Stimulated activated memory B cell treated with anti-CD40 and anti-IgM and Interleukin-4, amounts not matched to agents 10 μg/mL and 1 μg/mL and 100 μg/mL, for 72 hours (primary cell): ENCODE measurements around the gene ANXA7.
A peak's percentile ranks its signal among the peaks of the same experiment; 100 is the strongest.

ENCODE experiments used
- ATAC-seq: fragments of 150-1000 bp; cut with Tn5 transposase; 2 replicates; pipeline ENCODE4 v1.10.0; 2021
- H3K27ac Mint-ChIP-seq: one replicate; pipeline ENCODE4 v1.8.0; 2022; ENCODE audit warnings: mild to moderate bottlenecking, mixed read lengths
- H3K27me3 Mint-ChIP-seq: one replicate; pipeline ENCODE4 v1.8.0; 2022; ENCODE audit warnings: mixed read lengths
- H3K36me3 Mint-ChIP-seq: one replicate; pipeline ENCODE4 v1.8.0; 2022; ENCODE audit warnings: mixed read lengths
- H3K4me1 Mint-ChIP-seq: one replicate; pipeline ENCODE4 v1.8.0; 2022; ENCODE audit warnings: mixed read lengths
- H3K4me3 Mint-ChIP-seq: one replicate; pipeline ENCODE4 v1.8.0; 2022; ENCODE audit warnings: mild to moderate bottlenecking, moderate library complexity, mixed read lengths
- H3K9me3 Mint-ChIP-seq: one replicate; pipeline ENCODE4 v1.8.0; 2022; ENCODE audit warnings: mixed read lengths

Gene ANXA7

DNA sequence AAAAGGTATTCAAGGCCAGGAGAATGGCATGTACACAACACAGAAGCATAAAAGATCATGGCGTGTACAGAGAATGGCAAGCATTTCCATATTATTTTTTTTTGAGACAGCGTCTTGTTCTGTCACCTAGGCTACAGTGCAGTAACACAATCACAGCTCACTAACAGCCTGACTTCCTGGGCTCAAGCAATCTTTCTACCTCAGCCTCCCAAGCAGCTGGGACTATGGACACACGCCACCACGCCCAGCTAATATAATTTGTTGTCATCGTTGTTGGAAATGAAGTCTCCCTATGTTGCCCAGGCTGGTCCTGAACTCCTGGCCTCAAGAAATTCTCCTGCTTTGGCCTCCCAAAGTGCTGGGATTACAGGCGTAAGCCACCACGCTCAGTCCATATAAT is 27.3 kb downstream of the ANXA7 start:
- H3K4me3 Mint-ChIP-seq = no peak overlapping the region
- H3K9me3 Mint-ChIP-seq = no peaks in the 10 kb centered on the region
- H3K36me3 Mint-ChIP-seq = peaks cover 48% of the 10 kb centered on the region
- H3K27me3 Mint-ChIP-seq = no peaks in the 10 kb centered on the region
- no peak for ATAC-seq
- no peak overlapping the region for H3K27ac Mint-ChIP-seq
- peaks cover 2% of the 10 kb centered on the region for H3K4me1 Mint-ChIP-seq

DNA sequence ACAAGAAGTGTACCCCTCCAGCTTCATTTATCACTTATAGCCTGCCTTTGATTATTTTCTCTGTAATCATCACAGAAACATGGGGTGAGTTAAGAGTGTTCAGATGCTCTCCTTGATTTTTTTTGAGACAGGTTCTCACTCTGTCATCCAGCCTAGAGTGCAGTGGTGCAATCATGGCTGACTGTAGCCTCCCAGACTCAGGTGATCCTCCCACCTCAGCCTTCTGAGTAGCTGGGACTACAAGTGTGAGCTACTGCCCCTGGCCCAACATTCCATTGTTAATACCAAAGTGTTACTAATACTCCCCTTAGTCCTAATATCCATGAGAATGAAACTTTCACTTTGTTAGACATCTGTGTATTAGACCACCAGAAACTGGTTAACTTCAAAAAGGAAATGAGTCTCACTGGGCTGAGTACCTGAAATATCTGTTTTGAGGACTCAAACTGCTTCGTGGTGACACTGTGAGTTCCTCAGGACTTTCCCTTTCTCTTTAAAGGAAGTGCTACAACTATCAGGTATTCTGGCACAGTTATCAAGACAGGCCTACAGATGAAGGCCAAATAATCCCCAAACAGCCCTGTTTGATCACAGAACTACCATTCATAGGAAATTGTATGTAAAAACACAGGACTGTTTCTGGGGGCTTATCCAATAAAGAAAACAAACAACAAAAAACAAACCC is 34.7 kb downstream of the ANXA7 start:
- no peaks in the 10 kb centered on the region for H3K9me3 Mint-ChIP-seq
- no peak overlapping the region for H3K4me3 Mint-ChIP-seq
- no peaks in the 10 kb centered on the region for H3K27me3 Mint-ChIP-seq
- H3K4me1 Mint-ChIP-seq = peaks cover 12% of the 10 kb centered on the region
- peak; percentile 57 for ATAC-seq
- H3K27ac Mint-ChIP-seq = peak overlapping the region; percentile 78
- H3K36me3 Mint-ChIP-seq = peaks cover 54% of the 10 kb centered on the region

DNA sequence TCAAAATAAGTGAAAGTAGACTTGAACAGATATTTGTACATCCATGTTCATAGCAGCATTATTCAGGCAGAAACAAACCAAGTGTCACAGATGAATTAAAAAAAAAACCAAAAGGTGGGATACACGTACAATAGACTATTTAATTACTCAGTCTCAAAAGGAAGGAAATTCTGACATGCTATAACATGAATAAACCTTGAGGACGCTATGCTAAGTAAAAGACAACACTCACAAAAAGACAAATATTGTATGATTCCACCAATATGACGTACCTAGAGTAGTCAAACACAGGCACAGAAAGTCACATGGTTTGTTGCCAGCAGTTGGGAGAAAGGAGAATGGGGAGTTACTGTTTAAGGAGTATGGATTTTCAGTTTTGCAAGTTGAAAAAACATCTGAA is 37.2 kb downstream of the ANXA7 start:
- Mint-ChIP-seq H3K9me3 (no peaks in the 10 kb centered on the region), H3K27me3 (no peaks in the 10 kb centered on the region), H3K27ac (no peak overlapping the region), H3K4me1 (peaks cover 12% of the 10 kb centered on the region), H3K4me3 (no peak overlapping the region), H3K36me3 (peaks cover 55% of the 10 kb centered on the region)
- ATAC-seq = no peak

DNA sequence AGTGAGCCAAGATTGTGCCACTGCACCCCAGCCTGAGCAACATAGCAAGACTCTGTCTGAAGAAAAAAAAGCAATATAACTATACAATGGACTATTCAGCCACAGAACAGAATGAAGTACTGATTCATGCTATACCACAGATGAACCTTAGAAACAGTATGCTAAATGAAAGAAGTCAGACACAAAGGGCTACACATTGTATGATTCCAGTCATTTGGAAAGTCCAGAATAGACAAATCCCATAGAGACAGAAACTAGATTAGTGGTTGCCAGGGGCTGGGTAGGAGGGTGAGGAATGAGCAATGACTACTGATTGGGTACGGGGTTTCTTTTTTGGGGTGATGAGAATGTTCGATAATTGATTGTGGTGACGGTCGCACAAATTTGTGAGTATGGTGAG is 45.6 kb downstream of the ANXA7 start:
- peaks cover 67% of the 10 kb centered on the region for H3K36me3 Mint-ChIP-seq
- H3K27me3 Mint-ChIP-seq = no peaks in the 10 kb centered on the region
- H3K9me3 Mint-ChIP-seq = no peaks in the 10 kb centered on the region
- H3K27ac Mint-ChIP-seq = peak overlapping the region; percentile 73
- no peak for ATAC-seq
- H3K4me3 Mint-ChIP-seq = no peak overlapping the region
- peaks cover 20% of the 10 kb centered on the region for H3K4me1 Mint-ChIP-seq

DNA sequence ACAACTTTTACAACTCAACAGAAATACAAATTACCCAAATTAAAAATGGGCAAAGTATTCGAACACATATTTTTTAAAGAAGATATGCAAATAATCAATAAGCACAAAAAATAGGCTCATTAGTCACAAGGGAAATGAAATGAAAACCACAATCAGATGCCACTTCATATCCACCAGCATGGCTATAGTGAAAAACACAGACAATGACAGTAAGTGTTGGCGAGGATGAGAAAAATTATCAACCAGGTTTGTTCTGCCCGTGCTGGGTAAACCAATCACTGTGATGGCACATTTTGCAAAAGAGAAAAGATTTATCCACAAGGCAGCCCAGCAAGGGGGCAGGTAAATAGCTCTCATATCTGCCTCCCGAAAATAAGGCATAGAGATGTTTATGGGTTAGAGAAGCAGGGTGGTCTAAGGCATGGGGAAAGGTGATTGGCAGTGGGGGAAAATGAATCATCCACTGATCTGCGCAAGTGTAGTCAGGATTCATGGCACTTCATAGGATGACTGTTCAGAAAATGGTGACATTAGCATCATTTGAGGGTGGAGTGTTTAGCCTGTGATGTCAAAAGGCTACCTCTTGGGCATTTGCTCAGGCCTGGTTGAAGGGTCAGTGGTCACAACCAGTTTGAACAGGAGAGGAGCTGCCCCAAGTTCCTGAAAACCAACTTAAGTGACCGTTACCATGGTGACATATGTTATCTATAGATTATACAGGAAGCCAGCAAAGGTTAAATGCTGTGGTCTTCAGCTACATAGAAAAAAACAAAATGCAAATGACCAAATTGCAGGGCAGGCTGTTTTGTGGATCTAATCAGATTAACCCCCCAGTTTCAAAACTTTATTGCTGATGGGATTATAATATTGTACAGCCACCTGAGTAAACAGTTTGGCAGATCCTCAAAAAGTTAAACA is 47.2 kb downstream of the ANXA7 start:
- Mint-ChIP-seq H3K27ac (peak overlapping the region; percentile 73), H3K4me1 (peaks cover 20% of the 10 kb centered on the region), H3K27me3 (no peaks in the 10 kb centered on the region), H3K36me3 (peaks cover 73% of the 10 kb centered on the region), H3K9me3 (no peaks in the 10 kb centered on the region), H3K4me3 (peak overlapping the region; percentile 10)
- ATAC-seq = peak; percentile 60

DNA sequence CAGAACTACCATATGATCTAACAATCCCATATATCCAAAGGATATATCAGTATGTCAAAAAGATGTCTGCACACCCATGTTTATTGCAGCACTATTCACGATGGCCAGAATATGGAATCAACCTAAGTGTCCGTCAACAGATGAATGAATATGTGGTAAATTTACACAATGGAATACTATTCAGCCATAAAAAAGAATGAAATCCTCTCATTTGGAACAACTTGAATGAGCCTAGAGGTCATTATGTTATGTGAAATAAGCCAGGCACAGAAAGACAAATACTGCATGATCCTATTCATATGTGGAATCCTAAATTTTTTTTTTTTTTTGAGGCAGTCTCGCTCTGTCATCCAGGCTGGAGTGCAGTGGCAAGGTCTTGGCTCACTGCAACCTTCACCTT is 48.9 kb downstream of the ANXA7 start:
- Mint-ChIP-seq H3K9me3 (no peaks in the 10 kb centered on the region), H3K4me1 (peaks cover 13% of the 10 kb centered on the region), H3K27ac (no peak overlapping the region), H3K27me3 (no peaks in the 10 kb centered on the region), H3K4me3 (no peak overlapping the region), H3K36me3 (peaks cover 57% of the 10 kb centered on the region)
- ATAC-seq = no peak

DNA sequence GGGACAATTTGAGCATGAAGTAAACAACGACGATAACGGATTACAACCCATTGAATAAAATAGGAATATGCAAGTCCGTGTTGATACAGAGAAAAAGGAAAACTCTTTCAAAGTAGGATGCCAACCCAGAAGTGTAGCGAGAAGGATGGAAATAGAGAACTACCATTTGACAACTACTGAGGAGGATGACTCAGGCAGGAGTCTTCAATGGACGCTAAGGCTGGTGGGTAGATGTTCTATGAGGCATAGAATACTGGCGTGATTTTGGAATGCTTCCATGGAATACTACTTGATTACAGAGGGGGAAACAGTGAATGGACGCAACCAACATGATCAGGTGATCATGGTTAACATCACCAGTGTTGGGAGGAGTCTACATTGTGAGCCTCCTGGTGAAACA is 54.4 kb downstream of the ANXA7 start:
- Mint-ChIP-seq H3K27ac (no peak overlapping the region), H3K4me1 (peaks cover 8% of the 10 kb centered on the region), H3K36me3 (peaks cover 16% of the 10 kb centered on the region), H3K4me3 (no peak overlapping the region), H3K9me3 (no peaks in the 10 kb centered on the region), H3K27me3 (no peaks in the 10 kb centered on the region)
- no peak for ATAC-seq

DNA sequence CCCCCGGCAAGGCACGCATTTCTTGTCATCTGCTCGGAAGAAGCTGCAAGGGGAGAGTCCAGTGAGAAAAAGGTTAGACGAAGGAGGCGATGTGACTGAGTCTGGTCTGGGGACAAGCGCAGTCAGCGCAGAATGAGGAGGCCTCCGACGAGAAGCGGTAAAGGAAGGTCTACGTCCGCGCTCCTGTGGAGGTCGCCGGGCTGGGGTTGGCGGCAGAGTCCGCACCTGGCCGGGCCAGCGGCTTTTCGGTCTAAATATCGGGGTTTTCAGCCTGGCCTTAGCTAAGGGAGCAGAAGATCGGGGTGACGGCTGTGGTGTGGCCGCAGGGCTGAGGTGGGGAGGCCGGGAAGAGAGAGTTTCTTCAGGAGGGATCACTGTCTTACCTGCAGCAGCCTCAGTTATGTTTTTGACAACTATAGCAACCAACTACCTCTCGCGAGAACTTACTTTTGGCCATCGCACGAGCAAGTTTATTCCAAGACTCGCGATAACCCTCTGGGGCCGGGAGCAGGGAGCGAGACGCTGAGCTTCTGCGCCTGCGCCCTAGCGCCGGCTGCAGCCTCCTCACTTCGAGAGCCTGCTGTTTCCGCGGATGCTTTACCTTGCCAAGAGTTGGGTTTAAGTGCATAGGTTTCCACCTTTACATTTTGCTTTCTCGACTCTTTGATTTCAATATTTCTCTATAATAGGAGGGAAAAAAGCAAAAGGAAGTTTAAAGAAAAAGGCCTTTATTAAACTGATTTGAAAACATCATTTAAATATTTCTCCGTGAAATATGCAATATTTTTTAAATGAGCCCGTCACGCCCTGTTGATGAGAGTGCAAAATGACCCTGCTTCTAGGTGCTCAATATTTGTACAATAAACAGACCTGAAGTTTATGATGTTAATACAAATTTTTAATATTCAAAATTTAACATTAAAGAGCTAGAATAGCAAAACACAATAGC is 55.3 kb downstream of the ANXA7 start, which contains the start of gene CFAP70:
CFAP70 (minus strand) TSS at position 534 of the 949 bp plus-strand sequence. CDS start 4,068 bp downstream, outside the sequence.
- Mint-ChIP-seq H3K27me3 (no peaks in the 10 kb centered on the region), H3K4me3 (peak within 1 kb of the TSS; percentile 93), H3K27ac (peak within 1 kb of the TSS; percentile 83), H3K36me3 (peaks cover 16% of the 10 kb centered on the region), H3K4me1 (peaks cover 8% of the 10 kb centered on the region), H3K9me3 (no peaks in the 10 kb centered on the region)
- ATAC-seq = peak; percentile 96

DNA sequence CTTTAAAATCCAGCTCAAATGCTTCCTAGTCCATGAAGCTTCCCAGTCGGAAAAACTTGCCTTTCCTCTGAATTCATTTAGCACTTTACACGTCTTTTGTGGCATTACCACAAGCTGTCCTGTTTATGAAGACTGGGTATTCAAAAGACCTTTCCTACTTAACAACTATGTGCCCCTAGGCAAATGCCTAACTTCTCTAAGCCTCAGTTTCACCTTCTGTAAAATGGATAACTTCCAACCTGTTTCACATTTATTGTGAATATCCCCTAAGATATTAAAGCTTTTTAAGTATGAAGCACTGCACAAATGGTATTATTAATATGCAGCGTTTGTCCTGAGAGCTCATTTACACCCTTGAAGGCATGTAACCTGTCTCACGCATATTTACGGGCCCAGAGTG is 56.0 kb downstream of the ANXA7 start:
- Mint-ChIP-seq H3K36me3 (peaks cover 8% of the 10 kb centered on the region), H3K27me3 (no peaks in the 10 kb centered on the region), H3K4me3 (peak overlapping the region; percentile 93), H3K9me3 (no peaks in the 10 kb centered on the region), H3K27ac (peak overlapping the region; percentile 83), H3K4me1 (peaks cover 8% of the 10 kb centered on the region)
- ATAC-seq = no peak

DNA sequence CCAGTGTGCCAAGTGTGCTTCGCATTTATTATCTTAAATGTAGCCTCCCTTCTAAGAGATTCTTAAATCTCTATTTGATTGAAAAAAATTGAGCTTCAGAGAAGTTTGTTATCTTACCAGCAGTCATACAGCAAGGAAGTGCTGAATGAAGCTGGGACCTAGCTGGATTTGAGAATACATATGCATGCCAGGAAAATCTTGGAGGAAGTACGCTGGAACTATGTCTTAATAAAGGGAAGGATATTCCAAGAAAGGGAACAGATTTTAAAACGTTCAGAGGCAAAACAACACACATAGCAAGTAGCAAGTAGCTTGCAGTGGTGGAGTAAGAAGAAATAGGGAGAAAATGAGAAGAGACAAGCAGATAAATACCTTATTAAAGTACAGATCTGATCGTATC is 56.7 kb downstream of the ANXA7 start:
- Mint-ChIP-seq H3K9me3 (no peaks in the 10 kb centered on the region), H3K4me1 (peaks cover 8% of the 10 kb centered on the region), H3K27ac (no peak overlapping the region), H3K27me3 (no peaks in the 10 kb centered on the region), H3K36me3 (peaks cover 1% of the 10 kb centered on the region), H3K4me3 (no peak overlapping the region)
- no peak for ATAC-seq

DNA sequence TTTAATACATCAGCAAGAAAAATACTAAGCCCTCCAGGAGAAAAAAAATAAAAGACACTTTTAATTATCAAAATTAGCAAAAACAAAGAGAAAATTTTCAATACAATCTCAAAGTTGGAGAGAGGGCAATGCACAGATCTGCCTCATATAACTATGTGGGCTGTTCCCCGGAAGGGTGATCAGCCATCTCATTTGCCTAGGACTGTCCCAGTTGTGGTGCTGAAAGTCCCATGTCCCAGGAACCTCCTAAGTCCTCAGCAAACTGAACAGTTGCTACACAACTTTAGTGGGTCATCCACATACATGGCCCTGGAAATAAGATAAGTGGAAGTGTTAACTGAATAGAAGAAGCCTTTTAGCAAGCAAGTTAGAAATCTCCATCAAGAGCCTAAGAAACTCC is 69.6 kb downstream of the ANXA7 start:
- Mint-ChIP-seq H3K27me3 (no peaks in the 10 kb centered on the region), H3K9me3 (no peaks in the 10 kb centered on the region), H3K27ac (no peak overlapping the region), H3K36me3 (peaks cover 6% of the 10 kb centered on the region), H3K4me1 (no peaks in the 10 kb centered on the region), H3K4me3 (no peak overlapping the region)
- no peak for ATAC-seq

DNA sequence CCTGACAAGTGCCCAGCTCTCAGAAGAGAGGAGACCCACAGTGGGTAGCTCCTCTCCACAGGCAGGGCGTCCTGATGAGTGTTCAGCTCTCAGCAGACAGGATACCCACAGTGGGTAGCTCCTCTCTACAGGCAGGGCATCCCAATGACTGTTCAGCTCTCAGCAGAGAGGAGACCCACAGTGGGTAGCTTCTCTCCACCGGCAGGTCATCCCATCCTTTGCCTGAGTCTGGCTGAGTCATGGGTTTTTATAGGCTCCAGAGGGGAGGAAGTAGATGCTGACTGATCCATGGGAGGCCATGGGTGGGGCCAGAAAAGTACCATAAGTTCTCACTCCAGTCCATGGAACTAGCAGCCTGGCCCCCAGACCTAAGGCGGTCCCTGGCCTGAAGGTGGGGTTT is 73.7 kb downstream of the ANXA7 start:
- ATAC-seq = no peak
- Mint-ChIP-seq H3K4me3 (no peak overlapping the region), H3K27me3 (no peaks in the 10 kb centered on the region), H3K4me1 (no peaks in the 10 kb centered on the region), H3K27ac (no peak overlapping the region), H3K9me3 (no peaks in the 10 kb centered on the region), H3K36me3 (peaks cover under 1% of the 10 kb centered on the region)

DNA sequence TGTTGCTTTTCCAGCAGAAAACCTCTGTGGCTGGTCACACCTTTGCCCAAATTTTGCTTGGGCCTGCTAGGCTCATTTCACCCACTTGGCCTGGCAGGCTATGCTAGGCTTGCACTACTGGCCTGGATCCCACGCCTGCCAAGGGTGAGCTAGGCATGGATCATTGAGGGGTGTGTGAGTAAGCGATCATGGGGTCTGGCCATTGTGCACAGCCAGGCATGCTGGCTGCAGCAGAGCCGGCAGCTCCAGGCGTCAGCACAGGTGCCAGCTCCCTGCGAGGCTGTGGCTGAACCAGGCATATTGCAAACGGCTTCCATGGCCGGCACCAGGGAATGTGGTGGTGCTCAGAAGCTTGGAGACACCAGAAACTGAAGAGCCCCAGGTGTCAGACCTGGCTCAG is 74.4 kb downstream of the ANXA7 start:
- Mint-ChIP-seq H3K27ac (no peak overlapping the region), H3K36me3 (peaks cover 5% of the 10 kb centered on the region)

DNA sequence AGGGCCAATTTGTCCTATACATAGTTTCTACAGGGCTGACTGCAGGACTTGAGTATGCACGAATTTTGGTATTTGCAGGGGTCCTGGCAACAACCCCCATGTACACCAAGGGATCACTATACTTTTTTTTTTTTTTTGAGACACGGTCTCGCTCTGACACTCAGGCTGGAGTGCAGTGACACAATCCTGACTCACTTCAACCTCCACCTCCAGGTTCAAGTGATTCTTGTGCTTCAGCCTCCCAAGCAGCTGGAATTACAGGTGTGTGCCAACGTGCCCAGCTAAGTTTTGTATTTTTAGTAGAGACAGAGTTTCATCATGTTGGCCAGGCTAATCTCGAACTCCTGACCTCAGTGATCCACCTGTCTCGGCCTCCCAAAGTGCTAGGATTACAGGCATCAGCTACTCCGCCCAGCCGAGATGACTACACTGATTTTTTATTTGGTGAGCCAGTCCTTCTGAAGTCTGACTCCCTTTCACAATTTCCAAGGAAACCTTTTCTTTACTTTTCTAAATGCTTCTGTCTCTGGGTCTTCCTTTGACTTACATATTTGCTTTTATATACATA is 75.0 kb downstream of the ANXA7 start:
- no peak overlapping the region for H3K4me3 Mint-ChIP-seq
- H3K36me3 Mint-ChIP-seq = peaks cover 5% of the 10 kb centered on the region
- no peak overlapping the region for H3K27ac Mint-ChIP-seq
- no peaks in the 10 kb centered on the region for H3K4me1 Mint-ChIP-seq
- ATAC-seq = no peak
- H3K27me3 Mint-ChIP-seq = no peaks in the 10 kb centered on the region
- H3K9me3 Mint-ChIP-seq = no peaks in the 10 kb centered on the region

More for the DNA sequence above, 74.4 kb downstream of the ANXA7 start:
- Mint-ChIP-seq H3K4me1 (no peaks in the 10 kb centered on the region), H3K4me3 (no peak overlapping the region), H3K9me3 (no peaks in the 10 kb centered on the region), H3K27me3 (no peaks in the 10 kb centered on the region)
- ATAC-seq = no peak

DNA sequence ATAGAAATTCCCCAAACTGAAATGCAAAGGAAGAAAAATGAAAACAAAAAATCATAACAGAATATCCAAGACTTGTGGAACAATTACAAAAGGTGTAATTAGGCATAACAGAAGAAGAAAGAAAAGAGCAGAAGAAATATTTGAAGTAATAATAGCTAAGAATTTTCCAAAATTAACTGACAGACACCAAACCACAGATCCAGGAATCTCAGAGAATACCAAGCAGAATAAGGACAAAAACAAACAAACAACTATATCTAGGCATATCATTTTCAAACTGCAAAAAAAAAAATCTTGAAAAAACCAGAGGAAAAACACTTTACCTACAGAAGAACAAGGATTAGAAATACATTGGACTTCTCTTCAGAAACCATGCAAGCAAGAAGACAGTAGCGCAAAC is 80.7 kb downstream of the ANXA7 start:
- peaks cover 5% of the 10 kb centered on the region for H3K36me3 Mint-ChIP-seq
- no peaks in the 10 kb centered on the region for H3K9me3 Mint-ChIP-seq
- H3K27ac Mint-ChIP-seq = no peak overlapping the region
- H3K27me3 Mint-ChIP-seq = no peaks in the 10 kb centered on the region
- no peak for ATAC-seq
- H3K4me3 Mint-ChIP-seq = no peak overlapping the region
- no peaks in the 10 kb centered on the region for H3K4me1 Mint-ChIP-seq
